Fibroblast of the aortic adventitia (primary cell): ENCODE data around the gene VGF. TPM values are rescaled to one million over a fixed set of nuclear protein-coding genes. Genes with fewer than 3 reads are reported as not detected.

ENCODE experiments used
- DNase-seq: peaks from one replicate; pipeline ENCODE4 v3.0.0-alpha.2; 2010; ENCODE audit warnings: low read depth
- H3K4me3 ChIP-seq: 2 replicates; pipeline ENCODE4 v1.5.1; 2011; ENCODE audit warnings: low read depth, mild to moderate bottlenecking, control low read depth, low read length, moderate library complexity
- total RNA-seq: library from RNA; depleted of rRNA; stranded (reverse); fragments of >200 nt; gene quantifications from 2 replicates; pipeline ENCODE4 v1.2.3, GENCODE V29; 2012; ENCODE audit warnings: low replicate concordance
- TF ChIP-seq, protein P1 (sequence below): IDR thresholded peaks from 2 replicates; pipeline ENCODE4 v1.5.1; 2011; ENCODE audit warnings: mild to moderate bottlenecking, low read length, control low read depth, inconsistent platforms; ENCODE audit not compliant: insufficient read depth

The VGF gene
- total RNA-seq, 1 donor = not detected

DNA sequence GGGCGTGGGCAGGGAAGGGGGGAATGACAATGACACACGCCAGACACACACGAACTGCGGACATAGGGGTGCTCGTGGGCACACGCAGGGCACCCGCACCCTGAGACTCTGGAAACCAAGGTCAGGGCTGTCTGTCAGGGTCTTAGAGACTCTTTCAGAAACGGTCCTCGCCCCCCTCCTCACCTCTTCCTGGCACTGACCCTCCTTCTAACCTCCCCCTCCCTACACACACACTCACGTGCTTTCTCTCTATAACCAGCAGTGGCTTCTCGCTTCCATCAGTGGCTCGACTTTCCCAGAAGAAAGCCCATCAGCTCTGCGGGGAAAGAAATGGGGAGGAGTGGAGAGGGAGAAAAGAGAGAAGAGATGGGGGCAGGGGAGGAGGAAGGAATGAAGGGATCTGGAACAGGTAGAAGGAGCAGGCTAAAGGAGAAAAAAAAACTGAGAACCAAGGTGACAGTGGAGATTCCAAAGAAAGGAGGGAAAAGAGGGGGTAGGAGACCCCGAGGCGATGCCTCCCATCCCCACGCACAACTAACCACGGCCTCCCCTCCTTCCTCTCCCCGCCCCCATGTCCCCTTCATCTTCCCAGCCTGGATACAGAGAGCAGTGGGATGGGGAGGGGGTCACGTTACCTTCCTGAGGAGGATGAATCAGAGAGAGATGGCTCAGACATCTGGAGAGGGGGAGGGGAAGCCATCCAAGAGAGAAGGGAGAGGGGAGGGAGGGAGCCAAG is 1.7 kb upstream of the VGF start:
- DNase-seq = no peak
- TF ChIP-seq, protein P1, sequence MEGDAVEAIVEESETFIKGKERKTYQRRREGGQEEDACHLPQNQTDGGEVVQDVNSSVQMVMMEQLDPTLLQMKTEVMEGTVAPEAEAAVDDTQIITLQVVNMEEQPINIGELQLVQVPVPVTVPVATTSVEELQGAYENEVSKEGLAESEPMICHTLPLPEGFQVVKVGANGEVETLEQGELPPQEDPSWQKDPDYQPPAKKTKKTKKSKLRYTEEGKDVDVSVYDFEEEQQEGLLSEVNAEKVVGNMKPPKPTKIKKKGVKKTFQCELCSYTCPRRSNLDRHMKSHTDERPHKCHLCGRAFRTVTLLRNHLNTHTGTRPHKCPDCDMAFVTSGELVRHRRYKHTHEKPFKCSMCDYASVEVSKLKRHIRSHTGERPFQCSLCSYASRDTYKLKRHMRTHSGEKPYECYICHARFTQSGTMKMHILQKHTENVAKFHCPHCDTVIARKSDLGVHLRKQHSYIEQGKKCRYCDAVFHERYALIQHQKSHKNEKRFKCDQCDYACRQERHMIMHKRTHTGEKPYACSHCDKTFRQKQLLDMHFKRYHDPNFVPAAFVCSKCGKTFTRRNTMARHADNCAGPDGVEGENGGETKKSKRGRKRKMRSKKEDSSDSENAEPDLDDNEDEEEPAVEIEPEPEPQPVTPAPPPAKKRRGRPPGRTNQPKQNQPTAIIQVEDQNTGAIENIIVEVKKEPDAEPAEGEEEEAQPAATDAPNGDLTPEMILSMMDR = no peak
- H3K4me3 ChIP-seq = no peak overlapping the region

DNA sequence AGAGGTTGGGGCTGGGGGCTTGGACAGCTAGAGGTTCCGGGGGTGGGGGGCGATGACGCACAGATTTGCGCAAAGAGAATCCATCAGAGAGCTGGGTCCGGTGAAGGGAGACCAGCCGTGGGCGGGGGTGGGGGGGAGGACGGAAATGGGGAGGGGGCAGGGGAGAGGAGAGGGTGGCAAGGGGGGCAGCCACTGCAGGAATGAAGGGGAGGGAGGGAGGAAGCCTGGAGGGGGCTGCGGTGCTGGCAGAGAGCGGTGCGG is 1.2 kb upstream of the VGF start:
- no peak for DNase-seq
- TF ChIP-seq, protein P1 = no peak
- no peak overlapping the region for H3K4me3 ChIP-seq

DNA sequence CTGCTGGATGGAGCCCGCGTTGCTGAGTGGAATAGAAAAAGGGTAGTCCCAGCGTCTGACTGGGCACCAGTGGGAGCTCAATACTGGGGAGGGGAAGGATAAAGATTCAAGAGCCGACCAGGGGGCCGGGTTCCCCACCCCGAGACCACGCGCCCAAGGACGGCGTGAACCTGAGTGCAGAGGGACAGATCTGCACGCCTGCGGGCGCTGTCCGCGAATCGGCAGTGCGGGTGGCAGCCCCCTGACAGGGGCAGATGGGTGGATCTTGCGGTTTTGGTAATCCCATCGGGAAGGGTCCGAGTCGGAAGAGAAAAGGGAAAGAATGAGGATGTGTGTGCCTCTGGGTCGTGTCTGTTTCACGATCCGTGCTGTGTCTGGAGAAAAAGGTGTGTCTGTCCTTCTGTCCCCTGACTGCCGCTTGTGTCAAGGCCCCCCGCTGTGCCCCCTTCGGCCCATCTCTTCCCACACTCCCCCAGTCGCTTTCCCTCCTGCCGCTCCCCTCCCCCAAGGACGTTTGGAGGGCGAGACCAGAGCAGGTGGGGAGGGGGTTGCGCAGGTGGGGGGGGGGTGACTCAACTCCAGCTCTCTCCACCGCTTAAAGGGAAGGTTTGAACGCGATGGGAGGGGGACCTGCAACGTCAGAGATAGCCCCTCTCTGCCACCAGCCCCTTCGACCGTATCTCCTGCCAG is 734 bp upstream of the VGF start:
- H3K4me3 ChIP-seq = peak overlapping the region; percentile 25
- TF ChIP-seq, protein P1 = no peak
- DNase-seq = no peak

DNA sequence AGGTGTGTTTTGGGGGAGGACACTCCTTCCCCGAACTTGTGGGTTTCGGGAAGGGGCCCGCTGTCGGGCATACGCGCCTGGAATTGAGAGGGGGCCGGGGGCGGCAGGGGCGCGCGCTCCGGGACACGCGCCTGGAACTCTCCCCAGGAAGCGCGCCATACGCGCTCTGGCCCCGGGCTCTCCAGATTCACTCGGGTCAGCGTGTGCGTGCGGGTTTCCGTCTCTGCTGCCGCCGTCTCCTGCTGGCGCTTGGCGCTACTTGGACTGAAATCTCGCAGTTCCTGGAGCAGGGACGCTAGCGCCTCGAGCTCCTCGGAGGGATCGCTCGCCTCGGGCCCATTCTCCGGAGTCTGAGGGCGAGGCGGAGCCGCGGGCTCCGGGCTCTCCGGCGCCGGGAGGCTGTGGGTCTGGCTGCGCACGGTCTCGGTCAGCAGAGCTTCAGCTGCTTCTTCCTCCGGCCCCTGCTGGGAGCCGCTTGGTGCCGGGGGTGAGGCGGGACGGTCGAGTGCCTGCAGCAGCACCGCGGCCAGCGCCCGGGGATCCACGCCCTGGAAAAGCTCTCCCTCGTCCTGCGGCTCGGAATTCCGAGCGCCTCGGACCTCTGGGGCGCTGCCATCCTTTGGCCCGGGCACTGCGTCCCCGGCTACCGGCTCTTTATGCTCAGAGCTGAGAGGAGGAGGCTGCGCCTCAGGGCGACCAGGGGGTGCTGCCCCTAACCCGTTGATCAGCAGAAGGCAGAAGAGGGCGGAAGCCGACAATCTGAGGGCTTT is 1.1 kb downstream of the VGF start:
- TF ChIP-seq, protein P1 = no peak
- peak overlapping the region; percentile 5 for H3K4me3 ChIP-seq

DNA sequence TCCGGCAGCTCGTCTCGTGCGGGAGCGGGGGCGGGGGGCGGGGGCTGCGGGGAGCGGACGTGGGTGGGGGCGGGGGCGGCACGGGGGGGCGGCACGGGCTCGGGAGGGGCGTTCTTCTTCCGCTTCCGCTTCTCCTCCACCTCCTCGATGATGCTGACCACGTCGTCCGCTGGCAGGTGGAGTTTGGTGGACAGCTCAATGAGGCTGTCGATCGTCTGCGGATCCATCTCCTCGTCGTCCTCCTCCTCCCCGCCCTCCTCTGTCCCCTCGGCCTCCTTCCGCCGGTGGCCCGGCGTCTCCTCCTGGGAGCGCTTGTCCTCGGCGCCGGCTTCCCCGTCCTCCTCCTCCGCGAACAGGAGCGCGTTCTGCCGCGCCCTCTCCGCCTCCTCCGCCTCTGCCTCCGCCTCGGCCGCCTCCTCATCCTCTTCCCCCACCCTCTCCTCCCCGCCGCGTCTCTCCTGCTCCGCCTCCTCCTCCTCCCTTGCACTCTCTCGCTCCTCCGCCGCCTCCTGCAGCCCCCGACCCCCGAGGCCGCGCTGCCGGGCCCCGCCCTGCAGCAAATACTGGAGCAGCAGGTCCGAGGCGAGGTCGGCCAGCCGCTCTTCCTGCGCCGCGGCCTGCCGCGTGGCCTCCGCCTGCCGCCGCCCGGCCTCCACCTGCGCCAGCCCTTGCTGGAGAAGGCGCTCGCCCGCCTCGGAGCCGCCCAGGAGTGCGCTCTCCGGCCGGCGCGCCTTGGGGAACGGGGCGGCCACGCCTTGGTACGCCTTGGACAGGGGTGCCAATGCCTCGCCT is 1.9 kb downstream of the VGF start:
- peak overlapping the region; percentile 49 for H3K4me3 ChIP-seq
- TF ChIP-seq, protein P1 = no peak
- DNase-seq = no peak

More for the DNA sequence above, 1.1 kb downstream of the VGF start:
- DNase-seq = peak; percentile 62

DNA sequence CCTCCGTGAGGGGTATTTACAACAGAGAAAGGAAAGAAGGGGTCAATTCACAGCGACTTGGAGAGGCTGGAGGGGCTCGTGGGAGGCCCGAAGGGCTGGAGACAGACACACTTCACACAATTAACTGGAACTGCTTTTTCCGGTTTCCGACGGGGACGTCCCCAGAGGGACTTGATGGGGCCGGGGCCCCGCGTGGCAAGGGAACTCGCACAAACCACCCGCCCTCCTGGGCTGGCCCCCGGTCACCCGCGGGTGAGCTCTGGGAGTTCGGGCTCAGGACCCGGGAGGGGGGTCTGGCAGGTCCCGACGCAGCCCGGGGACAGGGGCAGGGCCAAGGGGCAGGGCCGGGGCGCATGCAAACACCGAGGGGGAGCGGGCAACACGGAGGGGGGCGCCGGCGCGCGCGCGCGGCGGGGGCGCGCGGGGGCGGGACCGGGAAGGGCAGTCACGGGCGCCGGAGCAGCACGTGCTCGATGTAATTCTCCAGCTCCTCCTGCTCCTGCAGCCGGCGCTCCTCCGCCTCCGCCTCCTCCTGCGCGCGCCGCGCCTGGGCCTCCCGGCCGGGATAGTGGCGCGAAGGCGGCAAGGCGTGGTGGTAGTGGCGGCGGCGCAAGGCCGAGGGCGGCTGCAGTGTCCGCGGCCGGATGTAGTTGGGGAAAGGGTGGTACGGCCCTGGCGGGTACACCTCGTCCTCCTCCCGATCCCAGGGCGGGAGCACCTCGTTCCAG is 2.7 kb downstream of the VGF start:
- peak overlapping the region; percentile 13 for H3K4me3 ChIP-seq
- TF ChIP-seq, protein P1 = no peak
- no peak for DNase-seq
